NCI-H2227 treated with DMSO at 0.1 percent for 48 hours (cell line): ENCODE results near the gene METTL6.
"Not testable (repeated sequence)": the region's sequence is repeated elsewhere in the genome, so short reads cannot be mapped to it uniquely, and the experiment has no call there.

ENCODE experiments used
- DNase-seq: peaks from one replicate; lab custom pipeline; 2025; lab: John Stamatoyannopoulos, UW

Gene METTL6

GRCh38 chr3:15451216-15452113 is 24.1 kb upstream of the METTL6 start:
- DNase-seq, result no peak

GRCh38 chr3:15450438-15451215 is 23.3 kb upstream of the METTL6 start:
- no peak for DNase-seq

- DNase-seq, result no peak
Measured at GRCh38 chr3:15449489-15450224, 22.3 kb upstream of the METTL6 start.

- no peak for DNase-seq
Measured at GRCh38 chr3:15443826-15444524, 16.6 kb upstream of the METTL6 start.

- no peak for DNase-seq
Measured at GRCh38 chr3:15440891-15441290, 13.5 kb upstream of the METTL6 start.

- no peak for DNase-seq
Measured at GRCh38 chr3:15439476-15439875, 12.1 kb upstream of the METTL6 start.

- no peak for DNase-seq
Measured at GRCh38 chr3:15438983-15439382, 11.6 kb upstream of the METTL6 start.

GRCh38 chr3:15436246-15436645 is 8.9 kb upstream of the METTL6 start:
- DNase-seq, result no peak

GRCh38 chr3:15434756-15435155 is 7.4 kb upstream of the METTL6 start:
- no peak for DNase-seq

- DNase-seq, result no peak
Measured at GRCh38 chr3:15433531-15433930, 6.2 kb upstream of the METTL6 start.

GRCh38 chr3:15431256-15431837 is 4.0 kb upstream of the METTL6 start:
- no peak for DNase-seq

GRCh38 chr3:15430624-15431023 is 3.3 kb upstream of the METTL6 start:
- no peak for DNase-seq

GRCh38 chr3:15429080-15429479 is 1.7 kb upstream of the METTL6 start:
- no peak for DNase-seq

GRCh38 chr3:15428539-15428938 is 1.2 kb upstream of the METTL6 start:
- peak; percentile 5 for DNase-seq

- DNase-seq, result no peak
Measured at GRCh38 chr3:15427981-15428380, 637 bp upstream of the METTL6 start.

GRCh38 chr3:15426579-15427118 is 695 bp downstream of the METTL6 start:
- DNase-seq, result no peak

GRCh38 chr3:15420871-15421270 is 6.5 kb downstream of the METTL6 start:
- no peak for DNase-seq

- DNase-seq, result not testable (repeated sequence)
Measured at GRCh38 chr3:15410966-15411365, 16.4 kb downstream of the METTL6 start.

GRCh38 chr3:15409774-15410173 is 17.6 kb downstream of the METTL6 start:
- DNase-seq, result no peak

- no peak for DNase-seq
Measured at GRCh38 chr3:15409239-15409638, 18.1 kb downstream of the METTL6 start.

GRCh38 chr3:15405448-15406050 is 21.8 kb downstream of the METTL6 start:
- peak; percentile 22 for DNase-seq
